Measurements from ENCODE around the gene KRT75. TPM values are rescaled to one million over a fixed set of nuclear protein-coding genes. Genes with fewer than 3 reads are reported as not detected.

KRT75 gene
- total RNA-seq, 1 donor from 2014 or later, result not detected

DNA sequence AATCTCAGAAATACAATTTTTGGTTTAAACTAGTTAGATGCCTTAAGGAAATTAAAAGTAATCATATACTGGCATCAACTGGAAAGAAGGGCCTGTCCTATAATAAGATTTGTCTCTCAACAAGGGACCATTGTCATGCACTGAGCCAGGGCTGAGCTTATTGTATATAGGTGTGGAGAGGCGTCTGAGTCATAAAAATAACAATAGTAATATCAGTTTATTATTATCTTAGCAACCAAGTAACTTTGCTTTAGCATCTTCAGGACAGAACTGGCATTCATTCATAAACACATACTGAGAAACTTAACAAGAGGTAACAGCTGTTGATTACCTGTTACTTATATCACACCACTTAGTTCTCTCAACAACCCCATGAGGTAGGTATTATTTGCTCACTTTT is 7.1 kb downstream of the KRT75 start:
- no peak for DNase-seq (ENCODE audit: low read depth)
- H3K4me3 ChIP-seq (ENCODE audit: low read depth, low read length), result no peak overlapping the region
- TF ChIP-seq CTCF (conservative IDR thresholded peaks at IDR 0.05; ENCODE audit: low read depth, low read length), result no peak

GRCh38 chr12:52426034-52426433 is 8.1 kb downstream of the KRT75 start:
- no peak overlapping the region for H3K4me3 ChIP-seq (ENCODE audit: low read depth, low read length)
- DNase-seq (ENCODE audit: low read depth), result no peak
- TF ChIP-seq CTCF (conservative IDR thresholded peaks at IDR 0.05; ENCODE audit: low read depth, low read length), result no peak

DNA sequence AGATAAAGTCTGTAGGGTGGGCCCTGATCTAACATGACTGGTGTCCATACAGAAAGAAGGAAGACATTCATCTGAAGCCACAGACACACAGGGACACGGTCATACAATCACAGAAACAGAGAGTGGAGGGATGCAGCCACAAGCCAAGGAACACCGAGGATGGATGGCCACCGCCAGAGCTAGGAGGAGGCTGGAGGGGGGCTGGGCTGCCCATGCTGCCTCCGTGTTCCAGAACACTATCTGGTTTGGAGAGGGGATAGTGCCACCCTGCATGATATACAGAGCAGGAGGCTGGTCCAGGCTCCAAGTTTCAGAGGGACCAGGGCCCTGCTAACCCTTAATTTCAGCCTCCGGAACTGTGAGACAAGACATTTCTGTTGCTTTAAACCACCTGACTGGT is 8.7 kb downstream of the KRT75 start:
- H3K4me3 ChIP-seq (ENCODE audit: low read depth, low read length), result no peak overlapping the region
- no peak for DNase-seq (ENCODE audit: low read depth)
- TF ChIP-seq CTCF (conservative IDR thresholded peaks at IDR 0.05; ENCODE audit: low read depth, low read length), result no peak

GRCh38 chr12:52423661-52424500 is 10.3 kb downstream of the KRT75 start:
- TF ChIP-seq CTCF (conservative IDR thresholded peaks at IDR 0.05; ENCODE audit: low read depth, low read length), result no peak
- H3K4me3 ChIP-seq (ENCODE audit: low read depth, low read length), result no peak overlapping the region
- no peak for DNase-seq (ENCODE audit: low read depth)

- DNase-seq (ENCODE audit: low read depth), result no peak
- no peak overlapping the region for H3K4me3 ChIP-seq (ENCODE audit: low read depth, low read length)
- no peak for TF ChIP-seq CTCF (conservative IDR thresholded peaks at IDR 0.05; ENCODE audit: low read depth, low read length)
These were observed 11.1 kb downstream of the KRT75 start for GRCh38 chr12:52423035-52423434.

GRCh38 chr12:52419656-52420055 is 14.5 kb downstream of the KRT75 start:
- no peak overlapping the region for H3K4me3 ChIP-seq (ENCODE audit: low read depth, low read length)
- no peak for DNase-seq (ENCODE audit: low read depth)
- TF ChIP-seq CTCF (conservative IDR thresholded peaks at IDR 0.05; ENCODE audit: low read depth, low read length), result no peak

- no peak for DNase-seq (ENCODE audit: low read depth)
These were observed 15.5 kb downstream of the KRT75 start for GRCh38 chr12:52418576-52419110.

More at GRCh38 chr12:52418576-52419110, 15.5 kb downstream of the KRT75 start:
- H3K4me3 ChIP-seq (ENCODE audit: low read depth, low read length), result no peak overlapping the region
- TF ChIP-seq CTCF (conservative IDR thresholded peaks at IDR 0.05; ENCODE audit: low read depth, low read length), result no peak
